HG02588 (cell line): ENCODE measurements around the gene GRIN1.
A peak's percentile ranks its signal among the peaks of the same experiment; 100 is the strongest.

Experiments
- ATAC-seq: cut with Tn5 transposase; IDR thresholded peaks from one replicate; pipeline ENCODE4 v1.9.1; 2021; ENCODE audit warnings: mild to moderate bottlenecking, moderate library complexity; ENCODE audit not compliant: unreplicated experiment

GRIN1 gene

GRCh38 chr9:137189297-137190295, 50.6 kb downstream of the GRIN1 start:
- ATAC-seq = no peak

- ATAC-seq = no peak
Measured at GRCh38 chr9:137190315-137190856, 51.4 kb downstream of the GRIN1 start.

- ATAC-seq = no peak
Measured at GRCh38 chr9:137191245-137191644, 52.3 kb downstream of the GRIN1 start.

GRCh38 chr9:137191691-137192447, 52.9 kb downstream of the GRIN1 start:
- no peak for ATAC-seq

- ATAC-seq = no peak
Measured at GRCh38 chr9:137192448-137192780, 53.5 kb downstream of the GRIN1 start.

- ATAC-seq = no peak
Measured at GRCh38 chr9:137192859-137193258, 53.9 kb downstream of the GRIN1 start.

- ATAC-seq = no peak
Measured at GRCh38 chr9:137193771-137194170, 54.8 kb downstream of the GRIN1 start.

GRCh38 chr9:137194388-137194787, 55.4 kb downstream of the GRIN1 start:
- no peak for ATAC-seq

GRCh38 chr9:137194909-137195308, 56.0 kb downstream of the GRIN1 start:
- no peak for ATAC-seq

- ATAC-seq = no peak
Measured at GRCh38 chr9:137195525-137196220, 56.7 kb downstream of the GRIN1 start.

GRCh38 chr9:137198051-137198901, 59.3 kb downstream of the GRIN1 start:
- ATAC-seq = no peak

GRCh38 chr9:137198902-137199283, 59.9 kb downstream of the GRIN1 start:
- ATAC-seq = no peak

- ATAC-seq = no peak
Measured at GRCh38 chr9:137199411-137200121, 60.6 kb downstream of the GRIN1 start.

- ATAC-seq = peak; percentile 75
Measured at GRCh38 chr9:137200311-137201204, 61.6 kb downstream of the GRIN1 start, which contains the start of gene TPRN. TSS of gene TPRN (minus strand) at chr9:137200741. CDS start at chr9:137200711, 30 bp downstream.

- no peak for ATAC-seq
Measured at GRCh38 chr9:137201205-137201868, 62.4 kb downstream of the GRIN1 start.

GRCh38 chr9:137202966-137203365, 64.0 kb downstream of the GRIN1 start:
- no peak for ATAC-seq

- ATAC-seq = no peak
Measured at GRCh38 chr9:137204731-137205125, 65.8 kb downstream of the GRIN1 start.
